OCI-LY7 (cell line): ENCODE data around the gene ZNF462. TPM values are rescaled to one million over a fixed set of nuclear protein-coding genes. Genes with fewer than 3 reads are reported as not detected.

ENCODE experiments used
- BruUV-seq: library from RNA; stranded (reverse); fragments of 400-500 nt; replicated peaks from 2 replicates; lab custom pipeline; 2021; lab: Mats Ljungman, UMichigan
- CTCF ChIA-PET: fragments of 300-600 bp; sonication (Branson Sonifier 250); formaldehyde crosslinking; loops from one replicate; lab custom pipeline; 2022; ENCODE audit warnings: antibody characterized with exemption; ENCODE audit not compliant: unreplicated experiment; lab: Charles Lee
- POLR2A ChIA-PET: fragments of 300-600 bp; sonication (Branson Sonifier 250); formaldehyde crosslinking; loops from one replicate; lab custom pipeline; 2022; ENCODE audit warnings: antibody characterized with exemption; lab: Charles Lee
- DNase-seq: peaks from one replicate; pipeline ENCODE4 v3.0.0-alpha.2; 2015; ENCODE audit warnings: low spot score
- H2AFZ ChIP-seq: fragments of 200-600 bp; sonication (generic), shearing (Covaris generic); 2 replicates; pipeline ENCODE4 v1.6.1; 2014; ENCODE audit warnings: mild to moderate bottlenecking, antibody characterized with exemption, low read length, moderate library complexity
- H3K27ac ChIP-seq: fragments of 200-600 bp; sonication (generic); 2 replicates; pipeline ENCODE4 v1.5.1; 2014; ENCODE audit warnings: mixed run types, low read depth, mild to moderate bottlenecking, moderate library complexity, low read length, inconsistent platforms; ENCODE audit not compliant: poor library complexity, severe bottlenecking
- H3K36me3 ChIP-seq: fragments of 200-600 bp; sonication (generic); 2 replicates; pipeline ENCODE4 v1.6.1; 2014; ENCODE audit warnings: mild to moderate bottlenecking, antibody characterized with exemption, low read length, moderate library complexity, mixed read lengths; ENCODE audit not compliant: insufficient read depth
- H3K4me1 ChIP-seq: fragments of 200-600 bp; sonication (generic); 2 replicates; pipeline ENCODE4 v1.5.1; 2014; ENCODE audit warnings: mild to moderate bottlenecking, low read length; ENCODE audit not compliant: insufficient read depth, poor library complexity, severe bottlenecking
- H3K4me2 ChIP-seq: fragments of 200-600 bp; sonication (generic); 2 replicates; pipeline ENCODE4 v1.6.1; 2014; ENCODE audit warnings: mild to moderate bottlenecking, low read length
- H3K4me3 ChIP-seq: fragments of 200-600 bp; sonication (generic); 2 replicates; pipeline ENCODE4 v1.5.1; 2014; ENCODE audit warnings: mild to moderate bottlenecking, low read depth, low read length; ENCODE audit not compliant: poor library complexity, severe bottlenecking
- H3K79me2 ChIP-seq: fragments of 200-600 bp; sonication (generic); 2 replicates; pipeline ENCODE4 v1.6.1; 2016; ENCODE audit warnings: low read depth, mild to moderate bottlenecking, low read length, moderate library complexity, mixed read lengths; ENCODE audit not compliant: insufficient read depth
- H3K9me2 ChIP-seq: fragments of 200-600 bp; sonication (generic); 2 replicates; pipeline ENCODE4 v1.6.1; 2016; ENCODE audit warnings: mild to moderate bottlenecking, low read length, mixed read lengths; ENCODE audit not compliant: insufficient read depth
- H3K9me3 ChIP-seq: fragments of 200-600 bp; sonication (generic); 2 replicates; pipeline ENCODE4 v1.6.1; 2014; ENCODE audit warnings: mild to moderate bottlenecking, mixed run types, low read length, mixed read lengths
- H4K20me1 ChIP-seq: fragments of 200-600 bp; sonication (generic); 2 replicates; pipeline ENCODE4 v1.6.1; 2014; ENCODE audit warnings: mild to moderate bottlenecking, antibody characterized with exemption, low read length, moderate library complexity, mixed read lengths; ENCODE audit not compliant: insufficient read depth
- EZH2phosphoT487 ChIP-seq: fragments of 200-600 bp; sonication (generic); IDR thresholded peaks from 2 replicates; pipeline ENCODE4 v1.6.1; 2018; ENCODE audit warnings: low read depth, borderline replicate concordance, mild to moderate bottlenecking, mixed run types, antibody characterized with exemption, low read length, moderate library complexity, mixed read lengths
- intact Hi-C: fragments of 100-400 bp; cut with micrococcal nuclease; formaldehyde crosslinking; loops from one replicate; pipeline ENCODE4 v1.10.0; 2022; ENCODE audit not compliant: unreplicated experiment
- total RNA-seq, 2 experiments: library from RNA; depleted of rRNA in 1 of 2; stranded (reverse); fragments of >200 nt in 1 of 2; shearing (Covaris generic) in 1 of 2; gene quantifications; 2 replicates each; pipeline ENCODE4 v1.2.3, GENCODE V29; 2014 to 2022
- TF ChIP-seq, protein P1 (sequence below): fragments of 200-600 bp; sonication (generic); conservative IDR thresholded peaks from 2 replicates; pipeline ENCODE4 v1.5.1; 2014; ENCODE audit warnings: mild to moderate bottlenecking, antibody characterized with exemption, low read length, moderate library complexity, mixed read lengths

Gene ZNF462
- total RNA-seq, 2 experiments from 2014 or later, result 0.88 to 1.1 TPM

DNA sequence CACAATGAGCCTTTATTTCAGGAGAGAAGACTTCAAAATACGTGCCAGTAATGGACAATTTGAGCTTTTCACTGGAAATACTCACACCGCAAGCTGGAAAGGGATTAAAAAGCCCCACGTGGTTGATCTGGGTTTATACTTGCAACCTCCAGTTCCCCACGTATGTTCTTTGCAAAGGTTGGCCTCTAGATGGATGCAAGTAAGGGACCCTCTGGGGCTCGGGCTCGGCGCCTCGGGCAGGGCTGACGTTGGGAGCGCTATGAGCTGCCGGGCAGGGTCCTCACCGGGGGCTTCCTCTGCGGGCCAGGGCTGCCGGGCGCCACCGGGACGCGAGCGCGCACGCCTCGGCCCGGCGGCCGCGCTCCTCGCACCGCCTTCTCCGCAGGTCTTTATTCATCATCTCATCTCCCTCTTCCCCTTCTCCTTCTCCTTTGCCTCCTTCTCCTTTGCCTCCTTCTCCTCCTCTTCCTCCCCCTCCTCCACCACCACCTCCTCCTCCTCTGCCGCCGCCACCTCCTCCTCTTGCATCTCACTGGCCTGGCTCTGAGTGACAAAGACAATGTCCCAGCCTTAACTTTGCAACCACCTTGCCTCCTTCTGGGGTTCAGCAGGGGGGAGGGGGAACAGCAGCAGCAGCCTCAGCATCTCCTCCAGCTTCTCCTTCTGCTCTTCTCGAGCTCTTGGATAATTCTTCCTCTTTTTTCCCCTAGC is 701 bp upstream of the ZNF462 start:
- Histone ChIP-seq H3K9me2 (0 out of 2 replicates have a peak, but pooled peaks cover 4% of the 10 kb centered on the region), H2AFZ (peak overlapping the region; percentile 51; the same call in 1 of the 2 replicates), H3K27ac (no peak overlapping the region), H3K79me2 (no peaks in the 10 kb centered on the region), H3K9me3 (no peaks in the 10 kb centered on the region), H3K36me3 (no peaks in the 10 kb centered on the region), H3K4me2 (peak overlapping the region; percentile 53; the same call in 1 of the 2 replicates), H4K20me1 (no peaks in the 10 kb centered on the region), H3K4me3 (no peak overlapping the region), H3K4me1 (no peaks in the 10 kb centered on the region)
- POLR2A ChIA-PET, result no interaction called here
- no TSS peak for BruUV-seq
- intact Hi-C loops, result no loop called here
- TF ChIP-seq, protein P1, sequence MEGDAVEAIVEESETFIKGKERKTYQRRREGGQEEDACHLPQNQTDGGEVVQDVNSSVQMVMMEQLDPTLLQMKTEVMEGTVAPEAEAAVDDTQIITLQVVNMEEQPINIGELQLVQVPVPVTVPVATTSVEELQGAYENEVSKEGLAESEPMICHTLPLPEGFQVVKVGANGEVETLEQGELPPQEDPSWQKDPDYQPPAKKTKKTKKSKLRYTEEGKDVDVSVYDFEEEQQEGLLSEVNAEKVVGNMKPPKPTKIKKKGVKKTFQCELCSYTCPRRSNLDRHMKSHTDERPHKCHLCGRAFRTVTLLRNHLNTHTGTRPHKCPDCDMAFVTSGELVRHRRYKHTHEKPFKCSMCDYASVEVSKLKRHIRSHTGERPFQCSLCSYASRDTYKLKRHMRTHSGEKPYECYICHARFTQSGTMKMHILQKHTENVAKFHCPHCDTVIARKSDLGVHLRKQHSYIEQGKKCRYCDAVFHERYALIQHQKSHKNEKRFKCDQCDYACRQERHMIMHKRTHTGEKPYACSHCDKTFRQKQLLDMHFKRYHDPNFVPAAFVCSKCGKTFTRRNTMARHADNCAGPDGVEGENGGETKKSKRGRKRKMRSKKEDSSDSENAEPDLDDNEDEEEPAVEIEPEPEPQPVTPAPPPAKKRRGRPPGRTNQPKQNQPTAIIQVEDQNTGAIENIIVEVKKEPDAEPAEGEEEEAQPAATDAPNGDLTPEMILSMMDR, result no peak
- no peak for TF ChIP-seq EZH2phosphoT487
- CTCF ChIA-PET, result no interaction called here
- DNase-seq, result no peak

DNA sequence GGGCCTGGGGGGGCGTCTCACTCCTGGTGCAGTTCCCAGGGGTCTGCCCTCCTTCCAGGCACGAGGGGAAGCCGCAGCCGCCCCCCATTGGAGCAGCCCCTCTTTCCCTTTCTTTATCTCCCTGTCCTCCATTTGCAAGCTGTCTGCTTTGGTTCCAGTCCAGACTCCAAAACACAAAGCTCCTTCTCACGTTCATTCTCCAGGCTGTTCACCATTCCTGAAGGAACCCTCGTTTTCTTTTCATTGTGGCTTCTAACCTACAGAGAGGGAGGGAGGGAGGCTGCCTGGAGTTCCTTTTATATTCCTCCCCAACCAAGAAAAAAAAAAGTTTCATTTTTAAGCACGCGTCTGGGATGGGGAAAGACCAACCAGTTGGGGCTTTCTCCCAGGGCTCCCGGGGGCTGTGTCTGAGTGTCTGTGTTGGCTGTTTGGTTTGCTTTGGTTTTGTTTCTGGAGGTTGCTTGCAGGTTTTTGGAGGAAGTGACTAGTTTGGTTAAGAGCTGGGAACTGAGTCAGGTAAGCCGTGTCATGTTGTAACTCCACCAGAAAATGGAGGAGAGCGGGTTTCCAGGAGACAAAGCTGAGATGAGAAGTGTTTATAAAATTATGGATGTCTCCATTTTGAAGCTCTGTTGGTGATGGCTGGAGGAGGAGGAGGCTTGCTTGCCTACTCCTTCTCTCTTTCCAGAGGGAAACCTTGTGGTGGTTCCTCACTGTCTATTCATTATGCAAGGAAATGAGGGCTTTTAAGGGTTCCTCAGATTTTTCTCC is 1.6 kb downstream of the ZNF462 start:
- ChIA-PET POLR2A (no interaction called here), CTCF (no interaction called here)
- Histone ChIP-seq H2AFZ (no peak overlapping the region), H3K4me3 (no peak overlapping the region), H3K27ac (no peak overlapping the region), H3K9me2 (no peaks in the 10 kb centered on the region), H3K79me2 (no peaks in the 10 kb centered on the region), H3K4me1 (no peaks in the 10 kb centered on the region), H3K4me2 (no peak overlapping the region), H3K9me3 (no peaks in the 10 kb centered on the region), H3K36me3 (no peaks in the 10 kb centered on the region), H4K20me1 (no peaks in the 10 kb centered on the region)
- no peak for TF ChIP-seq EZH2phosphoT487
- TF ChIP-seq, protein P1, result no peak
- intact Hi-C loops, result no loop called here
- no peak for DNase-seq
- BruUV-seq, result no TSS peak
